Measurements from ENCODE around the gene ASL. TPM values are rescaled to one million over a fixed set of nuclear protein-coding genes. Genes with fewer than 3 reads are reported as not detected.
"Not testable (repeated sequence)": the region's sequence is repeated elsewhere in the genome, so short reads cannot be mapped to it uniquely, and the experiment has no call there.

Gene ASL
- total RNA-seq, 2 donors from 2014 or later: 37.8 to 47.9 TPM

GRCh38 chr7:66099232-66099550 is 23.6 kb downstream of the ASL start:
- H3K4me1 Mint-ChIP-seq: no peaks in the 10 kb centered on the region
- Histone ChIP-seq H3K4me1 (ENCODE audit: control insufficient read depth, insufficient read depth, low read length) (no peaks in the 10 kb centered on the region), H3K36me3 (ENCODE audit: control insufficient read depth, insufficient read depth, low read length) (no peaks in the 10 kb centered on the region), H3K27me3 (ENCODE audit: control insufficient read depth, insufficient read depth, low read length, poor library complexity, severe bottlenecking) (no peaks in the 10 kb centered on the region), H3K9me3 (ENCODE audit: control insufficient read depth, low read length) (no peaks in the 10 kb centered on the region), H3K4me3 (ENCODE audit: low read length) (no peak overlapping the region), H3K27ac (ENCODE audit: low read depth, low read length) (no peak overlapping the region), H3K9ac (ENCODE audit: extremely low read depth, low read length, poor library complexity, severe bottlenecking) (no peak overlapping the region)
- no peak overlapping the region for H3K27ac Mint-ChIP-seq
- no peaks in the 10 kb centered on the region for H3K9me3 Mint-ChIP-seq
- H3K36me3 Mint-ChIP-seq (ENCODE audit: low read depth): no peaks in the 10 kb centered on the region
- H3K4me3 Mint-ChIP-seq: no peak overlapping the region
- no peaks in the 10 kb centered on the region for H3K27me3 Mint-ChIP-seq (ENCODE audit: insufficient read depth)
- DNase-seq: no peak
- no CpG with 5 or more reads among the region's 2 CpGs for WGBS, 2 experiments (ENCODE audit: insufficient coverage in 1 of 2, insufficient read length in 1 of 2)
- no peak for TF ChIP-seq CTCF (conservative IDR thresholded peaks at IDR 0.05)

GRCh38 chr7:66099551-66100407 is 24.2 kb downstream of the ASL start:
- Histone ChIP-seq H3K27ac (ENCODE audit: low read depth, low read length) (no peak overlapping the region), H3K9ac (ENCODE audit: extremely low read depth, low read length, poor library complexity, severe bottlenecking) (peak overlapping the region; percentile 15), H3K9me3 (ENCODE audit: control insufficient read depth, low read length) (no peaks in the 10 kb centered on the region), H3K4me1 (ENCODE audit: control insufficient read depth, insufficient read depth, low read length) (no peaks in the 10 kb centered on the region), H3K27me3 (ENCODE audit: control insufficient read depth, insufficient read depth, low read length, poor library complexity, severe bottlenecking) (no peaks in the 10 kb centered on the region), H3K36me3 (ENCODE audit: control insufficient read depth, insufficient read depth, low read length) (no peaks in the 10 kb centered on the region), H3K4me3 (ENCODE audit: low read length) (peak overlapping the region; percentile 71)
- TF ChIP-seq CTCF (conservative IDR thresholded peaks at IDR 0.05): no peak
- Mint-ChIP-seq H3K9me3 (no peaks in the 10 kb centered on the region), H3K27ac (peak overlapping the region; percentile 37), H3K36me3 (ENCODE audit: low read depth) (no peaks in the 10 kb centered on the region), H3K4me3 (peak overlapping the region; percentile 42), H3K27me3 (ENCODE audit: insufficient read depth) (no peaks in the 10 kb centered on the region), H3K4me1 (no peaks in the 10 kb centered on the region)
- peak; percentile 88 for DNase-seq
- 8 to 14% methylated on average over 14 to 15 of the region's 15 CpGs for WGBS, 2 experiments (ENCODE audit: insufficient coverage in 1 of 2, insufficient read length in 1 of 2)

- Mint-ChIP-seq H3K27me3 (ENCODE audit: insufficient read depth) (no peaks in the 10 kb centered on the region), H3K9me3 (no peaks in the 10 kb centered on the region), H3K27ac (peak overlapping the region; percentile 37), H3K36me3 (ENCODE audit: low read depth) (no peaks in the 10 kb centered on the region), H3K4me1 (no peaks in the 10 kb centered on the region), H3K4me3 (peak overlapping the region; percentile 42)
- no peaks in the 10 kb centered on the region for H3K36me3 ChIP-seq (ENCODE audit: control insufficient read depth, insufficient read depth, low read length)
- H3K9ac ChIP-seq (ENCODE audit: extremely low read depth, low read length, poor library complexity, severe bottlenecking): peak overlapping the region; percentile 15
- no peak for TF ChIP-seq CTCF (conservative IDR thresholded peaks at IDR 0.05)
- 51 to 72% methylated on average over 7 to 12 of the region's 12 CpGs for WGBS, 2 experiments (ENCODE audit: insufficient coverage in 1 of 2, insufficient read length in 1 of 2)
- H3K4me3 ChIP-seq (ENCODE audit: low read length): peak overlapping the region; percentile 71
- H3K4me1 ChIP-seq (ENCODE audit: control insufficient read depth, insufficient read depth, low read length): no peaks in the 10 kb centered on the region
- H3K27me3 ChIP-seq (ENCODE audit: control insufficient read depth, insufficient read depth, low read length, poor library complexity, severe bottlenecking): no peaks in the 10 kb centered on the region
- no peaks in the 10 kb centered on the region for H3K9me3 ChIP-seq (ENCODE audit: control insufficient read depth, low read length)
- DNase-seq: no peak
- no peak overlapping the region for H3K27ac ChIP-seq (ENCODE audit: low read depth, low read length)
Observed at GRCh38 chr7:66100408-66101050, 24.9 kb downstream of the ASL start.

- not testable (repeated sequence) for H3K27ac ChIP-seq (ENCODE audit: low read depth, low read length); H3K36me3 ChIP-seq (ENCODE audit: control insufficient read depth, insufficient read depth, low read length); H3K4me1 Mint-ChIP-seq; H3K4me1 ChIP-seq (ENCODE audit: control insufficient read depth, insufficient read depth, low read length); H3K27me3 Mint-ChIP-seq (ENCODE audit: insufficient read depth); DNase-seq; H3K9me3 ChIP-seq (ENCODE audit: control insufficient read depth, low read length); H3K27me3 ChIP-seq (ENCODE audit: control insufficient read depth, insufficient read depth, low read length, poor library complexity, severe bottlenecking); H3K36me3 Mint-ChIP-seq (ENCODE audit: low read depth); H3K4me3 ChIP-seq (ENCODE audit: low read length); H3K4me3 Mint-ChIP-seq; H3K27ac Mint-ChIP-seq; H3K9ac ChIP-seq (ENCODE audit: extremely low read depth, low read length, poor library complexity, severe bottlenecking); H3K9me3 Mint-ChIP-seq
- 96 to 100% methylated on average over 4 to 6 of the region's 6 CpGs for WGBS, 2 experiments (ENCODE audit: insufficient coverage in 1 of 2, insufficient read length in 1 of 2)
Observed at GRCh38 chr7:66102168-66102567, 26.5 kb downstream of the ASL start.

- not testable (repeated sequence) for H3K4me3 ChIP-seq (ENCODE audit: low read length); H3K4me1 ChIP-seq (ENCODE audit: control insufficient read depth, insufficient read depth, low read length); H3K36me3 ChIP-seq (ENCODE audit: control insufficient read depth, insufficient read depth, low read length); H3K9me3 ChIP-seq (ENCODE audit: control insufficient read depth, low read length); H3K27ac Mint-ChIP-seq; H3K36me3 Mint-ChIP-seq (ENCODE audit: low read depth); H3K4me3 Mint-ChIP-seq; H3K4me1 Mint-ChIP-seq; H3K27me3 ChIP-seq (ENCODE audit: control insufficient read depth, insufficient read depth, low read length, poor library complexity, severe bottlenecking); H3K9me3 Mint-ChIP-seq; H3K27ac ChIP-seq (ENCODE audit: low read depth, low read length); H3K27me3 Mint-ChIP-seq (ENCODE audit: insufficient read depth); H3K9ac ChIP-seq (ENCODE audit: extremely low read depth, low read length, poor library complexity, severe bottlenecking); DNase-seq
- WGBS, 2 experiments (ENCODE audit: insufficient coverage in 1 of 2, insufficient read length in 1 of 2): 97 to 100% methylated on average over 2 to 3 of the region's 3 CpGs
Observed at GRCh38 chr7:66103994-66104393, 28.4 kb downstream of the ASL start.
